Hippocampal formation (tissue), 2 donors: ENCODE results near the gene IQCF2.
"Not testable (repeated sequence)": the region's sequence is repeated elsewhere in the genome, so short reads cannot be mapped to it uniquely, and the experiment has no call there.

ENCODE experiments used
- DNase-seq, 2 donors: peaks; one replicate each; lab custom pipeline; 2025; lab: John Stamatoyannopoulos, UW

IQCF2 gene

GRCh38 chr3:51860703-51861665, at the start of gene IQCF2:
Gene IQCF2 (plus strand): TSS chr3:51861615. CDS start chr3:51861667, 52 bp downstream.
- DNase-seq = no peak

DNA sequence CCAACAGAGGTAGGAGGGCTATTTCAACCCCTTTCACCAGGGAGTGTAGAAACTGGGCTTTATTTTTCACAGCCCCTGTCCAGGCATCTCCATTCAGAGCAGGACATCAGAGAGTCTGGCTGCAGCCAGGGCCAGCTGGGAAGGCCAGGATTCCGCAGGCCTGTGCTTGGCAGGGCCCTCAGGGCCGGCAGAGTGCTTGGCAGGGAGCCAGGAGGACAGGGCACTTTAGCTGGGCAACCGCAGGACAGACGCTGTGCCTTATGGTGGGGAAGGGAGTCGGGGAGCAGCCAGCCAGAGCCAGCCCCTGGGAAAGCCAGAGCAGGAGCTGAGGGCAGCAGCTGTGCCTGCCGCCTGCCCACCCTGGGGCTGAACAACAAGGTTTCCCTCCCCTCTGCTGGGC, 47.9 kb upstream of the IQCF2 start:
- peak in 1 of 2 donors; percentile 39 for DNase-seq

DNA sequence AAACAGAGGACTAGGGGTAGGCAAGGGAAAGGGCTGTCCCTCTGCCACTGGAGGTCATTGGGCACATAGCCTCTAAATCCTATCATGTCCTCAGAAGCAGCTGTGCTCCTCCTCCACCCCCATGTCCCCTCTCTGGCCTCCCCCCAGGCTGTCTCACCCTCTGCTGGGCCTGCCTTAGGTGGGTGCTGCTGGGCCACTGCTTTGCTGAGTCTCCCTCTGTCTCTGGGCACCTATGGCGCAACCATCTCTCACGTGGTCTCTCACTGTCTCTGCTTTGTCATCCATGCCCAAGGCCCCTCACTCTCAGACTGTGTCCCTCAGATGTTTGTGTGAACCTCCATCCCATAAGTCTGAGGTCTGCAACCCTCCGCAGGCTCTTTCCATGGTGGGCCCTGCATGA, 47.4 kb upstream of the IQCF2 start:
- DNase-seq = no peak

GRCh38 chr3:51815614-51816013, 45.8 kb upstream of the IQCF2 start:
- no peak for DNase-seq

GRCh38 chr3:51816723-51817122, 44.7 kb upstream of the IQCF2 start:
- no peak for DNase-seq

- DNase-seq = no peak
Observed at GRCh38 chr3:51817375-51817774, 44.0 kb upstream of the IQCF2 start.

- no peak for DNase-seq
Observed at GRCh38 chr3:51819151-51819550, 42.3 kb upstream of the IQCF2 start.

- no peak for DNase-seq
Observed at GRCh38 chr3:51819709-51820406, 41.6 kb upstream of the IQCF2 start.

- DNase-seq = no peak
Observed at GRCh38 chr3:51828297-51828696, 33.1 kb upstream of the IQCF2 start.

GRCh38 chr3:51830345-51830744, 31.1 kb upstream of the IQCF2 start:
- DNase-seq = no peak

GRCh38 chr3:51830836-51831385, 30.5 kb upstream of the IQCF2 start:
- DNase-seq = no peak

- no peak for DNase-seq
Observed at GRCh38 chr3:51836606-51837005, 24.8 kb upstream of the IQCF2 start.

DNA sequence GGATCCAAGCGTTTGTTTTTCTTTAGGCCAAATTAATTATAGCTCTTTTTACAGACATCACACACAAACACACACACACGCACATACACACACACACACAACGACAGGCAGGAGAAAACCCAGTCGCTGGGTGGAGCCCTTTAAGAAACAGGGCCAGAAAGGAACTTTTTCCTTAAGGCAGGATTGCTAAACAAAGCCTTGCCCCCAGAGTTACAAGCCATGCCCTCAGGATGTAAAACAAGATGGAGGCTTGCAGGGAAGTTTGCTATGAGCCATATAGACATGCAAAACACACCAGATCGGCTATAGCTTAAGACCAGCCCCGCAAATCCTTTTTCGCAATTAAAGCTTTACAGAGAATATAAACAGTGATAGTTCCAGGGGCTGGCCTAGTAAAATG, 16.3 kb upstream of the IQCF2 start:
- DNase-seq = no peak

GRCh38 chr3:51855411-51855810, 6.0 kb upstream of the IQCF2 start:
- DNase-seq = not testable (repeated sequence)

- DNase-seq = no peak
Observed at GRCh38 chr3:51862886-51863285, 1.5 kb downstream of the IQCF2 start.

- DNase-seq = not testable (repeated sequence)
Observed at GRCh38 chr3:51868896-51869295, 7.5 kb downstream of the IQCF2 start.

GRCh38 chr3:51869304-51869703, 7.9 kb downstream of the IQCF2 start:
- no peak for DNase-seq

- no peak for DNase-seq
Observed at GRCh38 chr3:51873253-51873766, 11.9 kb downstream of the IQCF2 start.

DNA sequence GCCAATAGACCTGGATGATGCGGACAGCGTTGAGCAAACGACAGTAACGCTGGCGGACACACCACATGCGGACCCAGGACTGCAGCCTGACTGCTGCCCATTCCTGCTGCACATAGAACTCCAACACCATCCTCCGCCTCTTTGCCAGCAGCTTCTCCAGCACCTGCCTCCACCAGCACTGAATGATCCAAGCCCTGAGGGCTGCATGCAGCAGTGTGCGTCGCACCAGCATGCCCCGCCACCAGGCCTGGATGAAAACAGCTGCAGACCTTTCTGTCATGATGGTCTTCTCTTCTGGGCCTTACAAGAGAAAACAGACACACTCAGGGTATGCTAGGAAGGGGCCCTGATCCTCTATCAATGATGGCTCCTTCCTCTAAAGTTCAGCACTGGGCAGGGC, 12.5 kb downstream of the IQCF2 start:
- DNase-seq = no peak

DNA sequence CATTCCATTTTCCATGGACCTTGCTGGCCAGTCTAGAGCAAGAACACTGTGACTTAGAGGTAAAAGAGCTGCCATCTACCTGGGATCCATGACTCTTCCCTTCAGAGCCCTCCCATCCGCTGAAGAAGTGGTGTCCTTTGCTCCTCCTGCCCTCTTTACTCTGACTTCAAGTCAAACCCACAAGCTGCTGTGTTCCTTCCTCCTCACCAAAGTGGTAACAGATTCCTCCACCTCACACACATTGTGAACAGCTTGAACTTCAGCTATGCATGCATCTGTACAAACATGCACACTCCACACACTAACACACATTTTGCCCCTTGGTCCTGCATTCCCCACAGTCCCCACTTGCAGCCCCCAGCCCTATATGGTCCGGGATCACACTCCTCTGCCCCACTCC, 13.0 kb downstream of the IQCF2 start:
- no peak for DNase-seq

DNA sequence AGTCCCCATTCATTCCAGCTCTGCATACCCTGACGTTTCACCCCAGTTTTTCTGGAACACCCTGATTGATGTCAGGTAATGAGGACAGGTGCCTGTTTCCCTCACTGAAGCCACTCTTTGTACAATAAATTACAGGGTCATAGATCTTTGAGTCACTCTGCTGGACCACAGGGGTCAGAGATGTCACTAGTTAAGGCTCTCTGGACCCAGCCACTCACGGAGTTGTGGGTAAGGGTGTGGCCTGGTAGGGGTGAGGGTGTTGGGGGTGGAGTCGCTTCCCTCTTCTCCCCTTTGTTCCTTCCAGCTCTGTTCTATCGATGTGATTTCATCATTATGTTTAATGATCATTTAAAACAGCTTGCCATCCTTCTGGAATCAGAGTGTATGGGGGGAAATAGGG, 13.5 kb downstream of the IQCF2 start:
- DNase-seq = no peak

GRCh38 chr3:51875501-51875900, 14.1 kb downstream of the IQCF2 start, which contains the start of gene IQCF5:
Gene IQCF5 (minus strand): TSS chr3:51875601. CDS start chr3:51875531, 70 bp downstream.
- no peak for DNase-seq
